Bone marrow (tissue), 2 donors: ENCODE results near the gene SEPTIN10.

Source experiments
- DNase-seq, 2 donors: peaks; one replicate each; lab custom pipeline; 2025; lab: John Stamatoyannopoulos, UW

SEPTIN10 gene

GRCh38 chr2:109497911-109498870, 115.6 kb downstream of the SEPTIN10 start:
- DNase-seq: peak in 1 of 2 donors; percentile 10

GRCh38 chr2:109497463-109497862, 116.3 kb downstream of the SEPTIN10 start:
- no peak for DNase-seq

GRCh38 chr2:109494351-109494750, 119.4 kb downstream of the SEPTIN10 start:
- DNase-seq: no peak

GRCh38 chr2:109493176-109493935, 120.4 kb downstream of the SEPTIN10 start:
- no peak for DNase-seq
